DND-41 (cell line): Measurements from ENCODE around the gene DCC.

Experiments used
- CTCF ChIP-seq: IDR thresholded peaks from 2 replicates; pipeline ENCODE4 v1.5.1; 2012; ENCODE audit warnings: borderline replicate concordance, low read length, moderate library complexity, mild to moderate bottlenecking; ENCODE audit not compliant: poor library complexity, severe bottlenecking; ENCODE audit errors: extremely low read depth
- EZH2 ChIP-seq: IDR thresholded peaks from 3 replicates; pipeline ENCODE4 v1.6.1; 2012; ENCODE audit warnings: borderline replicate concordance, low read depth, mild to moderate bottlenecking, moderate library complexity, low read length, inconsistent platforms; ENCODE audit not compliant: severe bottlenecking

DNA sequence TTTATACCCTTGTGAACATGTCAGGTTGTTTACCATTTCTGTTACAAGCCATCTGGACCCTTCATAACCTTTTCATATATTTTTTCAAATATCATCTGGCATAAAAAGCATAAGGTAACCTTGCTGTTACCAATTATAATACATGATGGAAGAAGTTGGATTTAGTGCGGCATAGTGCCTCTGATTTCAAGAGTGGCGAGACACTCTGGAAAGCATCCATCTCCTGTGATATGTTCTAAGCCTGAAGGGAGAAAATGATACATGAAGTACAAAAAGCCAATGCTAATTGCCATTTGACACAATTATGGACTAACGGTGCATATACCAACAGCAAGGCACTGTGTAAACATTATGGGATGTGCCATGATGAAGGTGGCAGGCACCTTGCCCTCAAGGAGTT, 75.1 kb downstream of the DCC start:
- TF ChIP-seq CTCF (no peak), EZH2 (no peak)
